ENCODE measurements around the gene SERPINF2.
"Not testable (repeated sequence)": the region's sequence is repeated elsewhere in the genome, so short reads cannot be mapped to it uniquely, and the experiment has no call there.

The SERPINF2 gene

GRCh38 chr17:1767358-1767757 is 24.7 kb downstream of the SERPINF2 start:
- POLR2A ChIA-PET, result no interaction called here

GRCh38 chr17:1769822-1770477 is 27.3 kb downstream of the SERPINF2 start:
- ChIA-PET POLR2A (interaction anchor here (0.6 to 0.7 kb wide), 2 partner anchors 14 to 27 kb away, joined by 3 to 5 read pairs; no protein-coding TSS in a partner anchor), CTCF (interaction anchor here (1.0 to 2.1 kb wide), 6 partner anchors 10 to 434 kb away, joined by 3 to 8 read pairs (median 4); no protein-coding TSS in a partner anchor)
- TF ChIP-seq CTCF (IDR thresholded peaks at IDR 0.05; ENCODE audit: control extremely low read depth, extremely low read depth, low read depth, missing control alignments), result no peak
- no peak for DNase-seq (ENCODE audit: extremely low spot score)

More at GRCh38 chr17:1767358-1767757, 24.7 kb downstream of the SERPINF2 start:
- no peak for TF ChIP-seq CTCF (IDR thresholded peaks at IDR 0.05; ENCODE audit: control extremely low read depth, extremely low read depth, low read depth, missing control alignments)
- CTCF ChIA-PET, result no interaction called here
- DNase-seq (ENCODE audit: extremely low spot score), result no peak

- POLR2A ChIA-PET, result interaction anchor here (0.7 kb wide), 1 partner anchor 10 kb away, joined by 3 read pairs; no protein-coding TSS in a partner anchor
- CTCF ChIA-PET, result interaction anchor here (0.9 to 2.9 kb wide), 7 partner anchors 9 to 98 kb away, joined by 3 to 10 read pairs (median 4); no protein-coding TSS in a partner anchor
- not testable (repeated sequence) for DNase-seq (ENCODE audit: extremely low spot score)
Measured at GRCh38 chr17:1773000-1773695, 30.5 kb downstream of the SERPINF2 start.

GRCh38 chr17:1773696-1774181 is 31.1 kb downstream of the SERPINF2 start:
- ChIA-PET POLR2A (interaction anchor here (0.7 kb wide), 1 partner anchor 9 kb away, joined by 3 read pairs; no protein-coding TSS in a partner anchor), CTCF (interaction anchor here (0.9 to 2.9 kb wide), 5 partner anchors 9 to 57 kb away, joined by 3 to 10 read pairs (median 4); no protein-coding TSS in a partner anchor)
- DNase-seq (ENCODE audit: extremely low spot score), result no peak
- no peak for TF ChIP-seq CTCF (IDR thresholded peaks at IDR 0.05; ENCODE audit: control extremely low read depth, extremely low read depth, low read depth, missing control alignments)

- CTCF ChIA-PET, result interaction anchor here (1.4 to 2.9 kb wide), 2 partner anchors 8 to 9 kb away, joined by 6 to 10 read pairs; no protein-coding TSS in a partner anchor
- no peak for TF ChIP-seq CTCF (IDR thresholded peaks at IDR 0.05; ENCODE audit: control extremely low read depth, extremely low read depth, low read depth, missing control alignments)
- POLR2A ChIA-PET, result no interaction called here
- DNase-seq (ENCODE audit: extremely low spot score), result no peak
Measured at GRCh38 chr17:1774390-1775176, 31.9 kb downstream of the SERPINF2 start.

- no peak for DNase-seq (ENCODE audit: extremely low spot score)
- TF ChIP-seq CTCF (IDR thresholded peaks at IDR 0.05; ENCODE audit: control extremely low read depth, extremely low read depth, low read depth, missing control alignments), result no peak
- CTCF ChIA-PET, result interaction anchor here (0.7 to 1.1 kb wide), 2 partner anchors 14 to 16 kb away, joined by 3 to 4 read pairs; no protein-coding TSS in a partner anchor
- POLR2A ChIA-PET, result no interaction called here
Measured at GRCh38 chr17:1776328-1776727, 33.7 kb downstream of the SERPINF2 start.
